ENCODE data around the gene CFAP73. TPM values are rescaled to one million over a fixed set of nuclear protein-coding genes. Genes with fewer than 3 reads are reported as not detected.

Gene CFAP73
- total RNA-seq, 1 experiment from 2014 or later = 0.94 TPM

- Mint-ChIP-seq H3K4me3 (no peak overlapping the region), H3K27me3 (ENCODE audit: low read depth) (no peaks in the 10 kb centered on the region), H3K36me3 (no peaks in the 10 kb centered on the region), H3K4me1 (peaks cover 2% of the 10 kb centered on the region), H3K9me3 (no peaks in the 10 kb centered on the region), H3K27ac (no peak overlapping the region)
- CTCF ChIA-PET = interaction anchor here (0.5 to 2.1 kb wide), 4 partner anchors 17 to 43 kb away, joined by 3 to 7 read pairs (median 6); partner anchors contain the start of gene RASAL1
- POLR2A ChIA-PET = no interaction called here
- ATAC-seq (no peak), DNase-seq (ENCODE audit: low spot score) (no peak)
- TF ChIP-seq NFE2L1 (CRISPR knock-in tag; IDR thresholded peaks at IDR 0.05) = no peak
- TF ChIP-seq TEAD1 (CRISPR knock-in tag; IDR thresholded peaks at IDR 0.05) = no peak
- no peak for TF ChIP-seq NFATC4 (CRISPR knock-in tag; IDR thresholded peaks at IDR 0.05)
- TF ChIP-seq ZSCAN18 (CRISPR knock-in tag; IDR thresholded peaks at IDR 0.05) = no peak
- no peak for TF ChIP-seq MYBL2 (CRISPR knock-in tag; IDR thresholded peaks at IDR 0.05)
- no peak for TF ChIP-seq E2F1 (CRISPR knock-in tag; IDR thresholded peaks at IDR 0.05)
- TF ChIP-seq ESRRA (CRISPR knock-in tag; IDR thresholded peaks at IDR 0.05; ENCODE audit: borderline replicate concordance) = no peak
- TF ChIP-seq MXD4 (CRISPR knock-in tag; IDR thresholded peaks at IDR 0.05; ENCODE audit: borderline replicate concordance) = no peak
- TF ChIP-seq FOXP4 (CRISPR knock-in tag; IDR thresholded peaks at IDR 0.05) = no peak
- no peak for TF ChIP-seq NFYB (CRISPR knock-in tag; conservative IDR thresholded peaks at IDR 0.05; ENCODE audit: low read depth)
- no peak for TF ChIP-seq ZNF281 (CRISPR knock-in tag; IDR thresholded peaks at IDR 0.05)
- TF ChIP-seq JUN (CRISPR knock-in tag; IDR thresholded peaks at IDR 0.05) = no peak
These were observed 39.5 kb upstream of the CFAP73 start for GRCh38 chr12:113109872-113110599.

- Mint-ChIP-seq H3K27ac (no peak overlapping the region), H3K4me3 (no peak overlapping the region), H3K9me3 (no peaks in the 10 kb centered on the region), H3K4me1 (no peaks in the 10 kb centered on the region; the same call in none of the 2 replicates), H3K27me3 (ENCODE audit: low read depth) (no peaks in the 10 kb centered on the region; the same call in 1 of the 2 replicates), H3K36me3 (no peaks in the 10 kb centered on the region)
- POLR2A ChIA-PET = interaction anchor here (1.2 kb wide), 1 partner anchor 7 kb away, joined by 3 read pairs; no protein-coding TSS in a partner anchor
- DNase-seq (ENCODE audit: low spot score) = no peak
- CTCF ChIA-PET = interaction anchor here (0.9 to 2.1 kb wide), 4 partner anchors 24 to 118 kb away, joined by 5 to 7 read pairs (median 6); partner anchors contain the start of gene RASAL1
- ATAC-seq = no peak
- TF ChIP-seq ZNF416 (CRISPR knock-in tag; IDR thresholded peaks at IDR 0.05) (no peak), SOX15 (CRISPR knock-in tag; IDR thresholded peaks at IDR 0.05) (no peak), MLX (CRISPR knock-in tag; IDR thresholded peaks at IDR 0.05) (no peak), ZNF671 (CRISPR knock-in tag; IDR thresholded peaks at IDR 0.05) (no peak), GRHL2 (CRISPR knock-in tag; IDR thresholded peaks at IDR 0.05; ENCODE audit: insufficient replicate concordance, severe bottlenecking) (no peak), ZNF532 (CRISPR knock-in tag; IDR thresholded peaks at IDR 0.05; ENCODE audit: borderline replicate concordance) (no peak), FOXP4 (CRISPR knock-in tag; IDR thresholded peaks at IDR 0.05) (no peak), MAX (CRISPR knock-in tag; IDR thresholded peaks at IDR 0.05) (no peak)
These were observed 38.3 kb upstream of the CFAP73 start for GRCh38 chr12:113111247-113111646.
